K562 (cell line): ENCODE results near the gene PLEKHA6. TPM values are rescaled to one million over a fixed set of nuclear protein-coding genes. Genes with fewer than 3 reads are reported as not detected.
A peak's percentile ranks its signal among the peaks of the same experiment; 100 is the strongest.

Experiments
- ATAC-seq: fragments of 200-7000 bp; cut with Tn5 transposase; 3 replicates; pipeline ENCODE4 v1.9.1; 2020; ENCODE audit warnings: moderate library complexity
- BruUV-seq: library from RNA; stranded (reverse); fragments of 400-500 nt; replicated peaks from 2 replicates; lab custom pipeline; 2021; lab: Mats Ljungman, UMichigan
- CTCF ChIA-PET: fragments of 300-600 bp; formaldehyde crosslinking; extraction: SDS; loops from one replicate; lab custom pipeline; 2021; ENCODE audit warnings: low intra/inter-chr PET ratio; lab: Yijun Ruan, JAX
- POLR2A ChIA-PET: fragments of 300-600, 350-650 bp; sonication (Branson Sonifier 250); formaldehyde crosslinking; extraction: SDS; loops from one replicate; lab custom pipeline; 2021; ENCODE audit warnings: antibody characterized with exemption, inconsistent platforms; lab: Yijun Ruan, JAX
- DNase-seq, 4 experiments: peaks; one replicate each; pipeline versions ENCODE4 v3.0.0 to v3.0.0-alpha.2; 2011 to 2018; ENCODE audit warnings: low spot score in 3 of 4, mixed read lengths in 3 of 4; ENCODE audit errors: extremely low read depth in 1 of 4
- FAIRE-seq: peaks from 2 replicates; lab custom pipeline; 2011; peaks lifted over from hg19 to GRCh38; lab: Jason Lieb, UNC
- H2AFZ ChIP-seq: 2 replicates; pipeline ENCODE4 v1.6.0; 2011; ENCODE audit warnings: low read depth, low read length, control low read depth, inconsistent platforms
- H3K27ac ChIP-seq: fragments of 200-600 bp; 3 replicates; pipeline ENCODE4 v1.8.0; 2011; ENCODE audit warnings: low read depth, mild to moderate bottlenecking, control low read depth, inconsistent platforms, low read length, moderate library complexity, mixed read lengths; ENCODE audit errors: extremely low read depth
- H3K27me3 ChIP-seq, 2 experiments: fragments of 300-600 bp in 1 of 2; 2 replicates in 1 of 2; 3 replicates in 1 of 2; pipeline versions ENCODE4 v1.6.0 to v1.8.0; 2011; ENCODE audit warnings: inconsistent platforms in 2 of 2, low read length in 2 of 2, mild to moderate bottlenecking in 1 of 2, mixed read lengths in 1 of 2, moderate library complexity in 1 of 2; ENCODE audit not compliant: control insufficient read depth in 2 of 2, insufficient read depth in 2 of 2
- H3K36me3 ChIP-seq: fragments of 300-600 bp; 3 replicates; pipeline ENCODE4 v1.8.0; 2011; ENCODE audit warnings: mild to moderate bottlenecking, low read length, inconsistent platforms; ENCODE audit not compliant: control insufficient read depth, insufficient read depth
- H3K4me1 ChIP-seq, 2 experiments: fragments of 200-600 bp in 1 of 2; replicated peaks in 1 of 2; 2 replicates in 1 of 2; 3 replicates in 1 of 2; pipeline versions ENCODE4 v1.5.1 to v1.8.0; 2011; ENCODE audit warnings: inconsistent platforms in 2 of 2, low read length in 2 of 2, mild to moderate bottlenecking in 1 of 2, mixed read lengths in 1 of 2, moderate library complexity in 1 of 2; ENCODE audit not compliant: control insufficient read depth in 2 of 2, insufficient read depth in 2 of 2
- H3K4me2 ChIP-seq: 2 replicates; pipeline ENCODE4 v1.6.1; 2011; ENCODE audit warnings: low read length, control low read depth, inconsistent platforms, mixed read lengths; ENCODE audit not compliant: insufficient read depth
- H3K4me3 ChIP-seq: fragments of 200-600 bp; sonication (generic), shearing (Covaris generic); 2 replicates; pipeline ENCODE4 v1.5.1; 2016; ENCODE audit warnings: control low read depth, inconsistent platforms
- H3K79me2 ChIP-seq: fragments of 200-600 bp; 3 replicates; pipeline ENCODE4 v1.8.0; 2011; ENCODE audit warnings: low read length, inconsistent platforms; ENCODE audit not compliant: control insufficient read depth, insufficient read depth
- H3K9ac ChIP-seq, 2 experiments: 2 replicates each; pipeline versions ENCODE4 v1.6.0 to v1.6.1; 2011; ENCODE audit warnings: low read depth in 2 of 2, low read length in 2 of 2, control low read depth in 1 of 2, inconsistent platforms in 1 of 2, mild to moderate bottlenecking in 1 of 2, mixed read lengths in 1 of 2; ENCODE audit not compliant: insufficient read depth in 1 of 2
- H3K9me1 ChIP-seq: one replicate; pipeline ENCODE4 v1.6.0; 2011; ENCODE audit warnings: inconsistent platforms, mild to moderate bottlenecking, low read length, moderate library complexity; ENCODE audit not compliant: control insufficient read depth, insufficient read depth
- H3K9me3 ChIP-seq: replicated peaks from 2 replicates; pipeline ENCODE4 v1.5.1; 2011; ENCODE audit warnings: low read depth, low read length, inconsistent platforms; ENCODE audit not compliant: control insufficient read depth, insufficient read depth
- H4K20me1 ChIP-seq: replicated peaks from 2 replicates; pipeline ENCODE4 v1.6.1; 2011; ENCODE audit warnings: low read length, inconsistent platforms, mixed read lengths; ENCODE audit not compliant: control insufficient read depth, insufficient read depth
- BHLHE40 ChIP-seq: IDR thresholded peaks from 2 replicates; pipeline ENCODE4 v1.6.1; 2011; ENCODE audit warnings: low read length, improper control_type of control experiment
- HNRNPL ChIP-seq: fragments of 200-400 bp; formaldehyde crosslinking; IDR thresholded peaks from 2 replicates; pipeline ENCODE4 v1.6.1; 2017; ENCODE audit warnings: low read depth, mild to moderate bottlenecking, low read length
- SMARCA5 ChIP-seq: fragments of 450-650 bp; IDR thresholded peaks from 2 replicates; pipeline ENCODE4 v1.6.1; 2016
- ZNF274 ChIP-seq: IDR thresholded peaks from 2 replicates; pipeline ENCODE4 v1.6.1; 2011; ENCODE audit warnings: low read depth, mild to moderate bottlenecking, low read length, moderate library complexity, borderline replicate concordance
- WGBS: fragments of 100-300 bp; shearing (Covaris generic); methylation state at CpG from one replicate; pipeline ENCODE4 v1.1.6; 2016; ENCODE audit warnings: low coverage, mixed read lengths; ENCODE audit not compliant: insufficient coverage; ENCODE audit errors: missing lambda C conversion rate; 5-methylcytosine and 5-hydroxymethylcytosine counted together
- in situ Hi-C: fragments of 300-500 bp; cut with MboI; formaldehyde crosslinking; loops from 4 replicates; pipeline ENCODE4 v1.15.0; 2018; ENCODE audit warnings: inconsistent platforms, mixed read lengths
- intact Hi-C: fragments of 100-400 bp; cut with micrococcal nuclease; formaldehyde crosslinking; loops from 2 replicates; pipeline ENCODE4 v1.14.2; 2022
- polyA plus RNA-seq, 8 experiments: library from polyadenylated mRNA; depleted of rRNA in 4 of 8; stranded (reverse) in 5 of 8; unstranded in 3 of 8; fragments of >200 nt; fragmentation: Nextera tagmentation in 2 of 8; fragmentation: Illumina TruSeq in 1 of 8; extraction: Ambion mirVana in 2 of 8; extraction: Trizol in 1 of 8; gene quantifications; 2 replicates each; pipeline versions ENCODE4 v1.2.1 to v1.2.3, GENCODE V29; 2011 to 2014; ENCODE audit warnings: inconsistent platforms in 1 of 8, missing spikeins in 1 of 8
- total RNA-seq, 7 experiments: library from RNA; depleted of rRNA in 6 of 7; stranded (reverse); fragments of >200 nt in 6 of 7; fragmentation: Illumina TruSeq in 2 of 7; extraction: Trizol in 2 of 7; gene quantifications; 2 replicates each; pipeline versions ENCODE4 v1.2.1 to v1.2.3, GENCODE V29; 2011 to 2021; ENCODE audit warnings: low replicate concordance in 1 of 7
- TF ChIP-seq, protein P1 (sequence below), 3 experiments: IDR thresholded peaks in 2 of 3; conservative IDR thresholded peaks in 1 of 3; 2 replicates each; pipeline ENCODE4 v1.5.1; 2011 to 2012; ENCODE audit warnings: low read length in 3 of 3, mild to moderate bottlenecking in 3 of 3, control low read depth in 2 of 3, improper control_type of control experiment in 1 of 3, inconsistent platforms in 1 of 3, low read depth in 1 of 3, mixed read lengths in 1 of 3, moderate library complexity in 1 of 3; ENCODE audit not compliant: insufficient read depth in 2 of 3
- TF ChIP-seq, protein P2 (sequence below): sonication (generic); formaldehyde crosslinking; IDR thresholded peaks from 2 replicates; pipeline ENCODE4 v1.9.0; 2022; ENCODE audit warnings: mild to moderate bottlenecking, missing genetic modification reagents

PLEKHA6 gene
- total and polyA plus RNA-seq, 9 of the 15 experiments (the other 6 are each of a cell fraction or from before 2014, with no cell fraction given), result under 0.01 to 0.33 (median 0.01) TPM; not detected in 4

DNA sequence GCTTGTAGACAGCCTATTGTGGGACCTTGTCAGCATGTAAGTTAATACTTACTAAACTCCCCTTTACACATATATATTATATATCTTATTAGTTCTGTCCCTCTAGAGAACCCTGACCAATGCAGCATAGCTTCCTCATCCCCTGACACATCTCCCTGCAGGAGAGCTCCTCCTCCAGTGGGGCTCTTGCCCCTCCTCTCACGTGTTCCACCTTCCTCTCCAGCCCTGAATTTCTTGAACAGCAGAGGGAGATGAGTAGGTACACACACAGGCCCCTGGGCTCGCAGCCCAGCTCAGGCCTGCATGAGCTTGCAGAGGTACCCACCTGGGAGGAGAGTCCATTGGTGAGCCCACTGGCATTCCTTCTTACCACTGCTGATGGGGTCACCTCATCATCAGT is 118.7 kb downstream of the PLEKHA6 start:
- Histone ChIP-seq H3K4me3 (no peak overlapping the region), H3K27ac (no peak overlapping the region), H3K4me2 (no peak overlapping the region), H3K9ac (no peak overlapping the region), H3K4me1 (no peaks in the 10 kb centered on the region), H2AFZ (no peak overlapping the region), H3K9me1 (no peaks in the 10 kb centered on the region), H3K9me3 (no peaks in the 10 kb centered on the region), H4K20me1 (no peaks in the 10 kb centered on the region; the same call in 1 of the 2 replicates), H3K79me2 (no peaks in the 10 kb centered on the region), H3K27me3 (peaks cover 5 to 34% of the 10 kb centered on the region in 2 experiments; a peak in 3 of 5 replicates), H3K36me3 (no peaks in the 10 kb centered on the region)
- ATAC-seq (peak; percentile 62; the same call in 2 of the 3 replicates), FAIRE-seq (no peak), DNase-seq (peak in 1 of 4 experiments; percentile 34)
- WGBS, result 3% methylated on average over 2 of the region's 2 CpGs
- TF ChIP-seq, protein P1, sequence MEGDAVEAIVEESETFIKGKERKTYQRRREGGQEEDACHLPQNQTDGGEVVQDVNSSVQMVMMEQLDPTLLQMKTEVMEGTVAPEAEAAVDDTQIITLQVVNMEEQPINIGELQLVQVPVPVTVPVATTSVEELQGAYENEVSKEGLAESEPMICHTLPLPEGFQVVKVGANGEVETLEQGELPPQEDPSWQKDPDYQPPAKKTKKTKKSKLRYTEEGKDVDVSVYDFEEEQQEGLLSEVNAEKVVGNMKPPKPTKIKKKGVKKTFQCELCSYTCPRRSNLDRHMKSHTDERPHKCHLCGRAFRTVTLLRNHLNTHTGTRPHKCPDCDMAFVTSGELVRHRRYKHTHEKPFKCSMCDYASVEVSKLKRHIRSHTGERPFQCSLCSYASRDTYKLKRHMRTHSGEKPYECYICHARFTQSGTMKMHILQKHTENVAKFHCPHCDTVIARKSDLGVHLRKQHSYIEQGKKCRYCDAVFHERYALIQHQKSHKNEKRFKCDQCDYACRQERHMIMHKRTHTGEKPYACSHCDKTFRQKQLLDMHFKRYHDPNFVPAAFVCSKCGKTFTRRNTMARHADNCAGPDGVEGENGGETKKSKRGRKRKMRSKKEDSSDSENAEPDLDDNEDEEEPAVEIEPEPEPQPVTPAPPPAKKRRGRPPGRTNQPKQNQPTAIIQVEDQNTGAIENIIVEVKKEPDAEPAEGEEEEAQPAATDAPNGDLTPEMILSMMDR (IDR thresholded peaks at IDR 0.05 in 2 of 3, conservative IDR thresholded peaks at IDR 0.05 in 1 of 3; ENCODE audit: insufficient read depth in 2 of 3, low read depth in 1 of 3, low read length in 3 of 3), result peak in 1 of 3 experiments; percentile 20; a peak in 2 of 6 replicates
- peak; percentile 79 for TF ChIP-seq BHLHE40
- no peak for TF ChIP-seq ZNF274
- no peak for TF ChIP-seq SMARCA5
- no peak for TF ChIP-seq HNRNPL
- TF ChIP-seq, protein P2, sequence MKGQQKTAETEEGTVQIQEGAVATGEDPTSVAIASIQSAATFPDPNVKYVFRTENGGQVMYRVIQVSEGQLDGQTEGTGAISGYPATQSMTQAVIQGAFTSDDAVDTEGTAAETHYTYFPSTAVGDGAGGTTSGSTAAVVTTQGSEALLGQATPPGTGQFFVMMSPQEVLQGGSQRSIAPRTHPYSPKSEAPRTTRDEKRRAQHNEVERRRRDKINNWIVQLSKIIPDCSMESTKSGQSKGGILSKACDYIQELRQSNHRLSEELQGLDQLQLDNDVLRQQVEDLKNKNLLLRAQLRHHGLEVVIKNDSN (CRISPR knock-in tag), result peak; percentile 52
- ChIA-PET POLR2A (interaction anchor here (0.6 to 0.7 kb wide), 2 partner anchors 18 to 227 kb away, joined by 3 to 4 read pairs; no protein-coding TSS in a partner anchor), CTCF (no interaction called here)
- in situ Hi-C loops (no loop called here), intact Hi-C loops (no loop called here)
- BruUV-seq, result no TSS peak
